Neutrophil (primary cell): ENCODE measurements around the gene TMEM213.
"Not testable (repeated sequence)": the region's sequence is repeated elsewhere in the genome, so short reads cannot be mapped to it uniquely, and the experiment has no call there.

Experiments
- H3K27ac ChIP-seq: fragments of 200-600 bp; sonication (generic); 2 replicates; pipeline ENCODE4 v1.5.1; 2016; ENCODE audit warnings: mild to moderate bottlenecking, moderate library complexity
- H3K27me3 ChIP-seq: fragments of 200-600 bp; sonication (generic); 2 replicates; pipeline ENCODE4 v1.6.0; 2016; ENCODE audit warnings: mild to moderate bottlenecking
- H3K36me3 ChIP-seq: fragments of 200-600 bp; sonication (generic); 2 replicates; pipeline ENCODE4 v1.5.1; 2017
- H3K4me1 ChIP-seq, 2 experiments: fragments of 200-600 bp in 1 of 2; sonication (generic) in 1 of 2; 1 replicate in 1 of 2; 2 replicates in 1 of 2; pipeline versions ENCODE4 v1.5.1 to v1.6.1; 2013 to 2016; ENCODE audit warnings: low read depth in 1 of 2, low read length in 1 of 2, mild to moderate bottlenecking in 1 of 2, moderate library complexity in 1 of 2; ENCODE audit not compliant: control insufficient read depth in 1 of 2, insufficient read depth in 1 of 2
- H3K4me3 ChIP-seq, 2 experiments: fragments of 200-600 bp in 1 of 2; sonication (generic) in 1 of 2; 1 replicate in 1 of 2; 2 replicates in 1 of 2; pipeline ENCODE4 v1.5.1; 2013 to 2016; ENCODE audit warnings: low read depth in 1 of 2, low read length in 1 of 2, mild to moderate bottlenecking in 1 of 2, moderate library complexity in 1 of 2
- H3K9me3 ChIP-seq: fragments of 200-600 bp; sonication (generic); 2 replicates; pipeline ENCODE4 v1.5.1; 2016
- TF ChIP-seq, protein P1 (sequence below): fragments of 200-600 bp; sonication (generic); IDR thresholded peaks from 2 replicates; pipeline ENCODE4 v1.5.1; 2016; ENCODE audit warnings: antibody characterized with exemption

Gene TMEM213

DNA sequence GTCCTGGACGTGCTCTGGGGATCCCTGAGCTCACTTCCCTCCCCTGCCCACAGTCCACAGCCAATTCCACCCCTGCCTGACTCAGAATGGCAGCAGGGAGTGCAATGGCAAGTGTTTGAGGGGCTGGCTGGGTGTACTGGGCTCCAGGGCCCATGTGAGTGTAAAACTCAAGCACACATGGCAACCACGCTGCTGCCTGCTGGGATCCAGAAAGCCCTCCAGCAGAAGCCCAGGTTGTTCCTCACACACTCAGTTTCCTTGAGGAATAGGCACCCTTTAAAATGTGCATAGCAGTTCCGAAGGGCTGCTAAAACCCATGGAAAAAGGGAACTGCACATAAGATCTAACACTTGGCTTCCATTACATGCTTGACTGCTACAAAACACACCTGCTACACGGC, 11.6 kb downstream of the TMEM213 start:
- no peak overlapping the region for H3K4me3 ChIP-seq
- H3K36me3 ChIP-seq, result no peaks in the 10 kb centered on the region
- H3K27me3 ChIP-seq, result no peaks in the 10 kb centered on the region
- H3K27ac ChIP-seq, result no peak overlapping the region
- no peaks in the 10 kb centered on the region for H3K9me3 ChIP-seq
- H3K4me1 ChIP-seq, result no peaks in the 10 kb centered on the region
- TF ChIP-seq, protein P1, sequence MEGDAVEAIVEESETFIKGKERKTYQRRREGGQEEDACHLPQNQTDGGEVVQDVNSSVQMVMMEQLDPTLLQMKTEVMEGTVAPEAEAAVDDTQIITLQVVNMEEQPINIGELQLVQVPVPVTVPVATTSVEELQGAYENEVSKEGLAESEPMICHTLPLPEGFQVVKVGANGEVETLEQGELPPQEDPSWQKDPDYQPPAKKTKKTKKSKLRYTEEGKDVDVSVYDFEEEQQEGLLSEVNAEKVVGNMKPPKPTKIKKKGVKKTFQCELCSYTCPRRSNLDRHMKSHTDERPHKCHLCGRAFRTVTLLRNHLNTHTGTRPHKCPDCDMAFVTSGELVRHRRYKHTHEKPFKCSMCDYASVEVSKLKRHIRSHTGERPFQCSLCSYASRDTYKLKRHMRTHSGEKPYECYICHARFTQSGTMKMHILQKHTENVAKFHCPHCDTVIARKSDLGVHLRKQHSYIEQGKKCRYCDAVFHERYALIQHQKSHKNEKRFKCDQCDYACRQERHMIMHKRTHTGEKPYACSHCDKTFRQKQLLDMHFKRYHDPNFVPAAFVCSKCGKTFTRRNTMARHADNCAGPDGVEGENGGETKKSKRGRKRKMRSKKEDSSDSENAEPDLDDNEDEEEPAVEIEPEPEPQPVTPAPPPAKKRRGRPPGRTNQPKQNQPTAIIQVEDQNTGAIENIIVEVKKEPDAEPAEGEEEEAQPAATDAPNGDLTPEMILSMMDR, result no peak

DNA sequence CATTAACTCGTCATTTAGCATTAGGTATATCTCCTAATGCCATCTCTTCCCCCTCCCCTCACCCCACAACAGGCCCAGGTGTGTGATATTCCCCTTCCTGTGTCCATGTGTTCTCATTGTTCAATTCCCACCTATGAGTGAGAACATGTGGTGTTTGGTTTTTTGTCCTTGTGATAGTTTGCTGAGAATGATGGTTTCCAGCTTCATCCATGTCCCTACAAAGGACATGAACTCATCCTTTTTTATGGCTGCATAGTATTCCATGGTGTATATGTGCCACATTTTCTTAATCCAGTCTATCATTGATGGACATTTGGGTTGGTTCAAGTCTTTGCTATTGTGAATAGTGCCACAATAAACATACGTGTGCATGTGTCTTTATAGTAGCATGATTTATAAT, 13.5 kb downstream of the TMEM213 start:
- H3K36me3 ChIP-seq, H3K27me3 ChIP-seq, H3K4me1 ChIP-seq, H3K9me3 ChIP-seq, H3K4me3 ChIP-seq, H3K27ac ChIP-seq: not testable (repeated sequence)

DNA sequence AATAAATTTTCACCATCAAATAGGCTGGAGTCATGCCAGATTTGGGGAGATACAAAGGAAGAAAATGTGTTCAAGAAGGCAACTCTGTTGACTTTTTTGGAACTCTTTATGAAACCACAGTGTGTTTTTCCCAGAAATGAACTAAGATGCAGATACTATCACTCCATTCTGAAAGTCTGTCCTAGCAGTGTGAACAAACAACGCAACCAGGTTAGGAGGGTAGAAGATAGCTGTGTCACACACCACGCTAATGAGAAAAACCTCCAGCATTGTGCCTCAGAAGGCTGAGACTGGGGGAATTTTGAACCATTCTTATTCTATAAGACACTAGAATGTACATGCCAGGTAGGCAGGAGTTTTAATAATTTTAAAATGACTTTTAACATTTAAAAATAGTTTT, 16.2 kb downstream of the TMEM213 start:
- TF ChIP-seq, protein P1, result no peak
- no peaks in the 10 kb centered on the region for H3K9me3 ChIP-seq
- H3K4me3 ChIP-seq, result no peak overlapping the region
- no peak overlapping the region for H3K27ac ChIP-seq
- no peaks in the 10 kb centered on the region for H3K4me1 ChIP-seq
- H3K27me3 ChIP-seq, result no peaks in the 10 kb centered on the region
- no peaks in the 10 kb centered on the region for H3K36me3 ChIP-seq

DNA sequence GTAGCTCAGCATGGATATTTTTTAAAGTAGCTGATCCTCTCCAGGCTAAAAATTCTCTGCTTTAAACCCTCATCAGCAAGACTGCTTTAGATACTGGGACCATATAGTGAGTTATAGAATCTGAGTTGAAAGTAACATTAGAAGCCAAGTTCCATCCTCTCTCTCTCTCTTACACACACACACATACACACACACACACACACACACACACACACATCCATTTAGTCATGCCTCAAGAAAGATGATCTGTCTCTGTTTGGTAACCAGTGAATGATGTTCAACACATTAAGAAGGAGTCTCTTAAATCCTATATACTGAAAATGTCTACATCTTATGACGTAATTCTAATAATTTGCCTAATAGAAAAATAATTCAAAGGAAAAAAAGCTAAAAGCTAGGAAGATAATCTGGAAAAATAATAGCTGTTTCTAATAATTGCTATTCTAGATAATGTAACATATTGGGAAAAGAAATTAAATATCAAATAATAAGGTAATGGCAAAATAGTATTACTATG, 17.1 kb downstream of the TMEM213 start:
- H3K27me3 ChIP-seq, result no peaks in the 10 kb centered on the region
- TF ChIP-seq, protein P1, result no peak
- H3K9me3 ChIP-seq, result no peaks in the 10 kb centered on the region

DNA sequence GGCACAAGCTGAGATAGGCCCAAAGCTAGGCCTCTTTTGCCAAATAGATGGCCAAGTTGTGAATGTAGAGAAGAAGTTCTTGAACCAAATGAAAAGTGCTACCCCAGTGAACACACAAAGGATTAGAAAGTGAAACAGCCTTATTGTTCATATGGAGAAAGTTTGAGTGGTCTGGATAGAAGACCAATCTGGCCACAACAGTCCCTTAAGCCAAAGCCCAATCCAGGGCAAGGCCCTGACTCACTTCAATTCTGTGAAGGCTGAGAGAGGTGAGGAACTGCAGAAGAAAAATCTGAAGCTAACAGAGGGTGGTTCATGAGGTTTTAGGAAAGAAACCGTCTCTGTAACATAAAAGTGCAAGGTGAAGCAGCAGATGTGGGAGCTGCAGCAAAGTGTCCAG, 18.9 kb downstream of the TMEM213 start:
- Histone ChIP-seq H3K4me1 (no peaks in the 10 kb centered on the region), H3K27me3 (no peaks in the 10 kb centered on the region), H3K4me3 (no peak overlapping the region), H3K27ac (no peak overlapping the region), H3K36me3 (no peaks in the 10 kb centered on the region), H3K9me3 (no peaks in the 10 kb centered on the region)
- TF ChIP-seq, protein P1, result no peak

More for the DNA sequence above, 17.1 kb downstream of the TMEM213 start:
- no peaks in the 10 kb centered on the region for H3K36me3 ChIP-seq
- H3K4me3 ChIP-seq, result no peak overlapping the region
- H3K4me1 ChIP-seq, result no peaks in the 10 kb centered on the region
- H3K27ac ChIP-seq, result no peak overlapping the region

DNA sequence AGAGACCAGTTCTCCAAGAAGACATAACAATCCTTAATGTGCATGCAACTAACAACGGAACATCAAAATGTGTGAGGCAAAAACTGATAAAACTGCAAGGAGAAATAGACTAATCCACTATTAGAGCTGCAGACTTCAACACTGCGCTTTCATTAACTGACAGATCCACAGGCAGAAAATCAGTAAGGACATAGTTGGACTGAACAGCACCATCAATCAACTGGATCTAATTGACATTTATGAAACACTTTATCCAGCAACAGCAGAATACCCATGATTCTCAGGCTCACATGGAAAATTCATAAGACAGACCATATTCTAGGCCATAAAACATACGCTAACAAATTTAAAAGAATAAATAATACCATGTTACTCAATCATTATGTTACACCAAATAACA, 21.8 kb downstream of the TMEM213 start:
- no peaks in the 10 kb centered on the region for H3K36me3 ChIP-seq
- no peak overlapping the region for H3K4me3 ChIP-seq
- H3K4me1 ChIP-seq, result no peaks in the 10 kb centered on the region
- H3K27me3 ChIP-seq, result no peaks in the 10 kb centered on the region
- TF ChIP-seq, protein P1, result no peak
- no peaks in the 10 kb centered on the region for H3K9me3 ChIP-seq
- H3K27ac ChIP-seq, result no peak overlapping the region
